Esophagus mucosa (tissue), 1 donor: ENCODE data around the gene GINS2. TPM values are rescaled to one million over a fixed set of nuclear protein-coding genes. Genes with fewer than 3 reads are reported as not detected.

Experiments
- total RNA-seq: library from RNA; stranded (reverse); gene quantifications from one replicate; pipeline ENCODE4 v1.2.4, GENCODE V29; 2023
- donor health status: DM: yes; HTN: yes; CAD: no.

The GINS2 gene
- total RNA-seq, 1 donor from 2014 or later: 10.9 TPM

Other genes with a start within 250 kb of the GINS2 start
- gene GSE1, start 75.6 kb downstream of the GINS2 start, total RNA-seq: 23.9 TPM
- 10.9 TPM for gene C16orf74, start 62.1 kb upstream of the GINS2 start, total RNA-seq
- gene EMC8, start 110.6 kb upstream of the GINS2 start, total RNA-seq: 19.3 TPM
- 511 TPM for gene COX4I1, start 110.7 kb upstream of the GINS2 start, total RNA-seq
- gene IRF8, start 210.2 kb upstream of the GINS2 start, total RNA-seq: 2.2 TPM